Thoracic aorta (tissue), 2 donors: ENCODE data around the gene A2M. TPM values are rescaled to one million over a fixed set of nuclear protein-coding genes. Genes with fewer than 3 reads are reported as not detected.
A peak's percentile ranks its signal among the peaks of the same experiment; 100 is the strongest.

ENCODE experiments used
- ATAC-seq: fragments of 150-250 bp; one replicate; pipeline ENCODE4 v1.8.0; 2017; ENCODE audit warnings: low read depth; ENCODE audit not compliant: insufficient number of reproducible peaks, low FRiP score
- DNase-seq: peaks from one replicate; pipeline ENCODE4 v3.0.0-alpha.2; 2020; ENCODE audit warnings: low spot score
- H3K27ac ChIP-seq, 2 donors: fragments of 200-600 bp; sonication (generic); 1 replicate in 1 of 2; 2 replicates in 1 of 2; pipeline ENCODE4 v1.5.1; 2016; ENCODE audit warnings: mild to moderate bottlenecking in 2 of 2, moderate library complexity in 2 of 2
- H3K27me3 ChIP-seq: fragments of 200-600 bp; sonication (generic); replicated peaks from 2 replicates; pipeline ENCODE4 v1.6.0; 2016; ENCODE audit warnings: mild to moderate bottlenecking; ENCODE audit not compliant: insufficient read depth
- H3K36me3 ChIP-seq: fragments of 200-600 bp; sonication (generic); one replicate; pipeline ENCODE4 v1.5.1; 2016
- H3K4me1 ChIP-seq, 2 donors: fragments of 200-600 bp; sonication (generic); 1 replicate in 1 of 2; 2 replicates in 1 of 2; pipeline versions ENCODE4 v1.5.1 to v1.6.0; 2016; ENCODE audit warnings: low read depth in 2 of 2, mild to moderate bottlenecking in 1 of 2; ENCODE audit not compliant: control insufficient read depth in 1 of 2
- H3K4me3 ChIP-seq: fragments of 200-600 bp; sonication (generic); 2 replicates; pipeline ENCODE4 v1.5.1; 2016; ENCODE audit warnings: mild to moderate bottlenecking
- H3K9me3 ChIP-seq: fragments of 200-600 bp; sonication (generic); 2 replicates; pipeline ENCODE4 v1.5.1; 2016
- total RNA-seq, 2 donors: library from RNA; depleted of rRNA; stranded (reverse); fragments of >200 nt; gene quantifications; one replicate each; pipeline versions ENCODE4 v1.1.0 to v1.2.3, GENCODE V29; 2016
- TF ChIP-seq, protein P1 (sequence below): fragments of 200-600 bp; sonication (generic); IDR thresholded peaks from one replicate; pipeline ENCODE4 v1.5.1; 2019; ENCODE audit warnings: antibody characterized with exemption

Gene A2M
- total RNA-seq, 2 donors from 2014 or later = 1,073 to 1,118 TPM

GRCh38 chr12:9122091-9122609 is 6.4 kb upstream of the A2M start:
- H3K4me3 ChIP-seq = peak overlapping the region; percentile 54
- TF ChIP-seq, protein P1, sequence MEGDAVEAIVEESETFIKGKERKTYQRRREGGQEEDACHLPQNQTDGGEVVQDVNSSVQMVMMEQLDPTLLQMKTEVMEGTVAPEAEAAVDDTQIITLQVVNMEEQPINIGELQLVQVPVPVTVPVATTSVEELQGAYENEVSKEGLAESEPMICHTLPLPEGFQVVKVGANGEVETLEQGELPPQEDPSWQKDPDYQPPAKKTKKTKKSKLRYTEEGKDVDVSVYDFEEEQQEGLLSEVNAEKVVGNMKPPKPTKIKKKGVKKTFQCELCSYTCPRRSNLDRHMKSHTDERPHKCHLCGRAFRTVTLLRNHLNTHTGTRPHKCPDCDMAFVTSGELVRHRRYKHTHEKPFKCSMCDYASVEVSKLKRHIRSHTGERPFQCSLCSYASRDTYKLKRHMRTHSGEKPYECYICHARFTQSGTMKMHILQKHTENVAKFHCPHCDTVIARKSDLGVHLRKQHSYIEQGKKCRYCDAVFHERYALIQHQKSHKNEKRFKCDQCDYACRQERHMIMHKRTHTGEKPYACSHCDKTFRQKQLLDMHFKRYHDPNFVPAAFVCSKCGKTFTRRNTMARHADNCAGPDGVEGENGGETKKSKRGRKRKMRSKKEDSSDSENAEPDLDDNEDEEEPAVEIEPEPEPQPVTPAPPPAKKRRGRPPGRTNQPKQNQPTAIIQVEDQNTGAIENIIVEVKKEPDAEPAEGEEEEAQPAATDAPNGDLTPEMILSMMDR = no peak
- no peaks in the 10 kb centered on the region for H3K9me3 ChIP-seq
- H3K27ac ChIP-seq = peak overlapping the region in 1 of 2 donors; percentile 20
- H3K27me3 ChIP-seq = no peaks in the 10 kb centered on the region
- peaks cover 30 to 51% of the 10 kb centered on the region in 2 donors for H3K4me1 ChIP-seq
- DNase-seq = no peak
- H3K36me3 ChIP-seq = no peaks in the 10 kb centered on the region
- no peak for ATAC-seq

GRCh38 chr12:9120487-9121184 is 4.9 kb upstream of the A2M start:
- peak overlapping the region; percentile 88 to 90 for H3K27ac ChIP-seq
- ATAC-seq (no peak), DNase-seq (no peak)
- no peaks in the 10 kb centered on the region for H3K9me3 ChIP-seq
- no peaks in the 10 kb centered on the region for H3K36me3 ChIP-seq
- TF ChIP-seq, protein P1 = no peak
- H3K4me3 ChIP-seq = no peak overlapping the region
- H3K27me3 ChIP-seq = no peaks in the 10 kb centered on the region
- H3K4me1 ChIP-seq = peaks cover 36 to 58% of the 10 kb centered on the region in 2 donors

DNA sequence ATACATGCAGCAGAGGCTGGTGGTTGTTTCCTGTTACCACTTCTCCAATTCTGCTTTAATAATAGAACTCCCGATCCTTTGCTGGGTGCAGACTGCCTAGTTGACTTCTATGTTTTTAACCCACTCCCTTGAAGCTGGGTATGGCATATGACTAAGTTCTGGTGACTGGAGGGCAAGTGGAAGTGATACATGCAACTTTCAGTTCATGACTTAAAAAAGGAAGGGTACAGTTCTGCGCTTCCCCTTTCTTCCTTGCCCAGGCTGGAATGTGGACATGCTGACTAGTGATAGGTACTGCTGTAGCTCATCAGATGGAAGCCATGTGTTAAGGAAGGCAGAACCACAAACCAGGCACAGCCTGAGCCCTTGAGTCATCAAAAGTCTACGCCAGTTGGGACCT is 2.4 kb upstream of the A2M start:
- ATAC-seq (peak; percentile 33), DNase-seq (no peak)
- peak overlapping the region; percentile 66 for H3K4me3 ChIP-seq
- H3K36me3 ChIP-seq = no peaks in the 10 kb centered on the region
- no peaks in the 10 kb centered on the region for H3K9me3 ChIP-seq
- TF ChIP-seq, protein P1 = no peak
- H3K4me1 ChIP-seq = peaks cover 39 to 62% of the 10 kb centered on the region in 2 donors
- H3K27ac ChIP-seq = peak overlapping the region; percentile 88 to 90
- H3K27me3 ChIP-seq = no peaks in the 10 kb centered on the region

DNA sequence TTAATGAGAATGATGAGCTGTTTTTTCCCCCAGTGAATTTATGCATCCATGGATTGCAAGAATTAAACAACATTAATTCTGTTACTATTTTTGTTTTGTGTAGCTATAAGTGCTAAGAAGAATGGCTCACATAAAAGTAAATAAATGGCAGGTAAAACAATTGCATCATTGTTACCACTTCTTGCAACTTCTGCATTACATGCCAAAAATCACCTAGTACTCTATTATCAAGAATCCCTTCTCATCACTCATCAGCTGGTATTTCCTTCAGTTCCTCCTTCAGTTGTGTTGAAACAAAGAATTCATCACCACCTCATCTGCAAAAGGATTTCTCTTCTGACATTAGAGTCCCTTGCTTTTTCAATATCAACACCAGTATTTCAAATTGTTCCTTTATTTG is 773 bp downstream of the A2M start:
- TF ChIP-seq, protein P1 = no peak
- H3K27me3 ChIP-seq = no peaks in the 10 kb centered on the region
- H3K9me3 ChIP-seq = no peaks in the 10 kb centered on the region
- peaks cover 13% of the 10 kb centered on the region for H3K36me3 ChIP-seq
- DNase-seq = no peak
- peak overlapping the region; percentile 88 to 90 for H3K27ac ChIP-seq
- H3K4me3 ChIP-seq = peak overlapping the region; percentile 66
- H3K4me1 ChIP-seq = peaks cover 40 to 58% of the 10 kb centered on the region in 2 donors
- ATAC-seq = no peak

GRCh38 chr12:9113987-9114309 is 1.8 kb downstream of the A2M start:
- Histone ChIP-seq H3K9me3 (no peaks in the 10 kb centered on the region), H3K4me3 (peak overlapping the region; percentile 66), H3K4me1 (peaks cover 31 to 48% of the 10 kb centered on the region in 2 donors), H3K27ac (peak overlapping the region; percentile 25 to 39), H3K36me3 (peaks cover 23% of the 10 kb centered on the region), H3K27me3 (no peaks in the 10 kb centered on the region)
- DNase-seq (no peak), ATAC-seq (no peak)
- TF ChIP-seq, protein P1 = no peak
